LNCAP (cell line): ENCODE measurements around the gene CATSPERB.

Experiments used
- TF ChIP-seq, protein P1 (sequence below): fragments of 450-650 bp; IDR thresholded peaks from 2 replicates; pipeline ENCODE4 v1.5.1; 2017; ENCODE audit warnings: mild to moderate bottlenecking

CATSPERB gene

DNA sequence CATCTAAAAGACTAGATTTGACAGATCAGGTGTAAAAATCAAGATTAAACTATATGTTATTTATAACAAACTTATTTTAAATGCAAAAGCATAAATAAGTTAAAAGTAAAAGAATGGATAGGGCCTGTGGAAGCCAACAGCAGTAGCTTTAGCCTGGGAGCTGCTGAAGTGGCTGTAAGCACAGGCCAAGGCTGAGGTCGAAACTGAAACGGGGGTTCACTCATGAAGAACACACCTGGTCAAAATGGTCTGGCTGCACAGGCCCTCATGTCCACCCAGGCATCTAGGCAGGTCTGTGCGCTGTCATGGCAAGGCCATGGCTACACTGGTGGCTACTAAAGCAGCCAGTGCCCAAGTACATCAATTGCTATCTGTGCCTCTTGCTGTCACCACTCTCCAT lies 23.1 kb downstream of the CATSPERB start:
- TF ChIP-seq, protein P1, sequence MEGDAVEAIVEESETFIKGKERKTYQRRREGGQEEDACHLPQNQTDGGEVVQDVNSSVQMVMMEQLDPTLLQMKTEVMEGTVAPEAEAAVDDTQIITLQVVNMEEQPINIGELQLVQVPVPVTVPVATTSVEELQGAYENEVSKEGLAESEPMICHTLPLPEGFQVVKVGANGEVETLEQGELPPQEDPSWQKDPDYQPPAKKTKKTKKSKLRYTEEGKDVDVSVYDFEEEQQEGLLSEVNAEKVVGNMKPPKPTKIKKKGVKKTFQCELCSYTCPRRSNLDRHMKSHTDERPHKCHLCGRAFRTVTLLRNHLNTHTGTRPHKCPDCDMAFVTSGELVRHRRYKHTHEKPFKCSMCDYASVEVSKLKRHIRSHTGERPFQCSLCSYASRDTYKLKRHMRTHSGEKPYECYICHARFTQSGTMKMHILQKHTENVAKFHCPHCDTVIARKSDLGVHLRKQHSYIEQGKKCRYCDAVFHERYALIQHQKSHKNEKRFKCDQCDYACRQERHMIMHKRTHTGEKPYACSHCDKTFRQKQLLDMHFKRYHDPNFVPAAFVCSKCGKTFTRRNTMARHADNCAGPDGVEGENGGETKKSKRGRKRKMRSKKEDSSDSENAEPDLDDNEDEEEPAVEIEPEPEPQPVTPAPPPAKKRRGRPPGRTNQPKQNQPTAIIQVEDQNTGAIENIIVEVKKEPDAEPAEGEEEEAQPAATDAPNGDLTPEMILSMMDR: no peak

DNA sequence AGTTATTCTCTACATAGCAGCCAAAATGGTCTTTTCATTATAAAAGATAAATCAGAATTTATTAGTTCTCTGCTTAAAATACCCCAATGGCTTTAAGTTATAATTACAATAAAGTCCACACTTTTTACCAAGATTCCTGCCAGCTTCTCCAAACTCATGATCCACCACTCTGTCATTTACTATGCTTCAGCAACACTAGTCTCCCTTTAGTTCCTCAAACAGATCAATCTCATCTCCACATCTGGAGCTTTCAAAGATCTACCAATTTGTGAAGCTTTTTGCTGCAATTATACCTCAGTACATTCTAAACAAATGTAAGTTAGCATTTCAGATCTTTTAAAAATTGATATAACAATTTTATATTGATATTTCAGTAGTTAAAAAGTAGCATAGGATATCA lies 24.9 kb downstream of the CATSPERB start:
- TF ChIP-seq, protein P1: no peak

DNA sequence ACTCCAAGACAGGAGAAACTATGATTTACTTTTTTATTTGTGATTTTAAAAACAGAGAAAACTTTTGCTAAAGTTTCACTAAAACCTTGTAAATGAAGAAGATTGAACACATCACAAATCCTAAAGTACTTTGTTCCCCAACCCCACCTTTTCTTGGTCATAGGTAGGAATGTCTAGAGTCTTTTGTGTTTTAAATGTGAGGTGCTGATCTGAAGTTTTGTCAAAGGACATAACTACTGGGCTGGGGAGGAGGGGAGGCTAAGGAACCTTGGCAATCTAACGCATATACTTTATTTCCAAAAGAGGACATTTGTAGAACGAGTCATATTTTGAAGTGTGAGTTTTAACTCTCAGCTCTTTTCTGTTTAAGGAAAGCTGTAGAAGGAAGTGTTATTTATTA lies 37.2 kb downstream of the CATSPERB start:
- TF ChIP-seq, protein P1: no peak

DNA sequence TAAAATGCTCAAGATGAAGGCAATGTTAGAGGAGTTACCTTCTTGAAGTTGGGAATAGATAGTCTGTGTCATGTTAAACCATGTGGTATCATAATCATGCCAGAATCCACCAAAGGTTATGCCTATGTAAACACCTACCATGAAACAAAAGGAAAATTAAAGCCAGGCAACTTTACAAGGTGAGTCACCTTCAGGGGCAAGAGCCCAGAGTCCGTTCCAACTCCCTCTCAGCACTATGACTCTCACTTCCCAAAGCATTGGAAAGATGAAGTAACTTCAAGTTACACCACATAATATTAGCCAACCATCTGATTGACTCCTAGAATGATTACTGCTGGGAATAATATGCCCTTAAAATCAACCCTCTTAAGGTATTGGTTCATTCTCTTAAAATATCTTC lies 38.5 kb downstream of the CATSPERB start:
- TF ChIP-seq, protein P1: no peak

DNA sequence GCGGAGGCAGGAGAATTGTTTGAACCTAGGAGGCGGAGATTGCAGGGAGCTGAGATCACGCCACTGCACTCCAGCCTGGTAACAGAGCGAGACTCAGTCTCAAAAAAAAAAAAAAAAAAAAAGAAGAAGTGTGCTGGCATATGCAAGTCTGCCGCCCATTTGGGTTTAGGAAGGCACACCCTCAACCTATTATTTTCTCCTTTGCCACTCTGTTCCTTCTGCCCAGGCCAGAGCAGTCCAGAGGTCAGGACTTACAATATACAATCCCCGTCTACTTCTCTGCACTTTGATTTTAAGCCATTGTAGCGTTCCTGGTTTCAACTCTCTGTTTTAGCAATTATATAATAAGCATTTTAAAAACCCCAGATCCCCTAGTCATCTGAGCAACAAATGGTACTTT lies 39.8 kb downstream of the CATSPERB start:
- TF ChIP-seq, protein P1: no peak

DNA sequence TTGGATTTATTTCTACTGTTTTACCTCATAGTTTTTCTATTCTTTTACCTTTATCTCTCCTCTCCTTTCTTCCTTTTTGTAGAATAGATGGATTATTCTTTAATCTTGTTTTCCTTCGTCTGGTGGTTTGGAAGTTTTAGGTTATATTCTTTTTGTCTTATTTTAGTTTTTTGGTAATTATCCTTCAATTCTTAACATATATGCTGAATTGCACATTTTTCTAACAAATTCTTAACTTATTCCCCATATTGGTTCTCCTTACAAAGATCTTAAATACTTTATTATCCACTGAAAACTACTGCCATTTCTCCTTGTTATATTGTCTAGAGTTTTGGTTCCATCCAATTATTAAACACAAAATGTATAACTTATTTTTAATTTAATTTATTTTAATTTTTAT lies 42.3 kb downstream of the CATSPERB start:
- TF ChIP-seq, protein P1: no peak

DNA sequence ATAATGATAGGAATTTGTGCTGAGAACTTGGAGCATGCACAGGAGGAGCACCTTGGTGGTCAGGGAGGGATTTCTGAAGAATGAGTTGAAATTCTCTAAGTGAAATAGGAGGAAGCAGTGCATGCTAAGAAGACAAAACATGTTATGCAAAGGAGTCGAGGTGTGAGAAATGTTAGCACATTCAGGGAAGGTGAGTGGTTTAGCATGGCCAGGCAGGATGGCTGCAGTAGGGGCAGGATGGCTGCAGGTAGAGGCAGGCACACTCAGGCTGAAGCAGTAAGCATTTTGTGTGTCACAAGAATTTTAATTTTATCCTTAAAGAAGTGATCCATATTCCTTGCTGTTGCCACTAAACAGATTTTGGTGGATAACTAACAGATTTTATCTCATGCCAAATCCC lies 46.3 kb downstream of the CATSPERB start:
- TF ChIP-seq, protein P1: no peak

DNA sequence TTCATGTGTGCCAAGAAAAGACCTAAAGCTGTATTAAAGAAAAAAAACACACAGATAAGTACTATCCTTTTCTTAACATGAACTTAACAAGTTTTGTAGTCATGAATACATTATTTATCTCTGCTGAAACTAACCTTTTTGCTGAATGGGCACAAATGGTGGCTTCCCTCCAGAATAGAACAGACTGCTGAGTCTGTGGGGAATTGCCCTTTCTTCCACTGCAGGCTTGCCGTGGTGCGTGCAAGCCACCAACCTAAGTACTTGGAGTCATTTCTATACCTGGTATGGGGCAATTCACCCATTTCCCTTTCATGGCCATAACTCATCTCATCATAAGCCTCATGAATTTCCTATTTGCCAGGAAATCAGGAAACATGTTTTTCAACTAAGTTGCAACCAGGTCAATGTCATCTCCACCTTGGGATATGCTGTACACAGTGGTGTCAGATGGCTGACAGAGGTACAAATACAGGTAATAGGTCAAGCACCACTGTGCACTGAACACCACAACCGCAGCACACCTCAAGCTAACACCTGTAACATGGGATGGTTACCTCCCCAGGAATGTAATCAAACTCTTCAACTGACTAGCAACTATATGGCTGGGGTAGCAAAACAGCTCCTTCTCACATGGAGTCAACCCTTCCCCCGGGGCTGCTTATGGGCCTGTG lies 49.9 kb downstream of the CATSPERB start:
- TF ChIP-seq, protein P1: no peak
